MM.1S (cell line): ENCODE data around the gene CYP4F2.
"Not testable (repeated sequence)": the region's sequence is repeated elsewhere in the genome, so short reads cannot be mapped to it uniquely, and the experiment has no call there.

Experiments used
- DNase-seq: peaks from one replicate; pipeline ENCODE4 v3.0.0-alpha.2; 2015
- H2AFZ ChIP-seq: fragments of 300-600 bp; sonication (generic); 2 replicates; pipeline ENCODE4 v1.6.0; 2016; ENCODE audit warnings: antibody characterized with exemption, low read length
- H3F3A ChIP-seq: fragments of 300-600 bp; sonication (generic); 2 replicates; pipeline ENCODE4 v1.6.1; 2016; ENCODE audit warnings: mild to moderate bottlenecking, antibody characterized with exemption, low read length, moderate library complexity, mixed read lengths; ENCODE audit not compliant: insufficient read depth
- H3K27ac ChIP-seq: fragments of 300-600 bp; sonication (generic); 2 replicates; pipeline ENCODE4 v1.5.1; 2016; ENCODE audit warnings: mild to moderate bottlenecking, low read length
- H3K27me3 ChIP-seq: fragments of 300-600 bp; sonication (generic); replicated peaks from 2 replicates; pipeline ENCODE4 v1.6.0; 2016; ENCODE audit warnings: low read length; ENCODE audit not compliant: insufficient read depth
- H3K36me3 ChIP-seq: fragments of 300-600 bp; sonication (generic); replicated peaks from 2 replicates; pipeline ENCODE4 v1.6.1; 2016; ENCODE audit warnings: mild to moderate bottlenecking, low read length, mixed read lengths; ENCODE audit not compliant: insufficient read depth
- H3K4me1 ChIP-seq: fragments of 300-600 bp; sonication (generic); 2 replicates; pipeline ENCODE4 v1.6.1; 2016; ENCODE audit warnings: low read length, mixed read lengths
- H3K4me2 ChIP-seq: fragments of 300-600 bp; sonication (generic); 2 replicates; pipeline ENCODE4 v1.6.0; 2016; ENCODE audit warnings: low read depth, low read length
- H3K4me3 ChIP-seq: fragments of 300-600 bp; sonication (generic); 2 replicates; pipeline ENCODE4 v1.5.1; 2016; ENCODE audit warnings: low read length, mixed read lengths
- H3K79me2 ChIP-seq: fragments of 300-600 bp; sonication (generic); 2 replicates; pipeline ENCODE4 v1.6.1; 2016; ENCODE audit warnings: mixed run types, low read length, mixed read lengths
- H3K9ac ChIP-seq: fragments of 300-600 bp; sonication (generic); 2 replicates; pipeline ENCODE4 v1.6.1; 2016; ENCODE audit warnings: low read length, mixed read lengths
- H3K9me2 ChIP-seq: fragments of 300-600 bp; sonication (generic); replicated peaks from 2 replicates; pipeline ENCODE4 v1.6.1; 2016; ENCODE audit warnings: mild to moderate bottlenecking, low read length, mixed read lengths; ENCODE audit not compliant: insufficient read depth
- H3K9me3 ChIP-seq: fragments of 300-600 bp; sonication (generic); replicated peaks from 2 replicates; pipeline ENCODE4 v1.6.1; 2016; ENCODE audit warnings: mild to moderate bottlenecking, low read length, mixed read lengths; ENCODE audit not compliant: insufficient read depth
- H4K20me1 ChIP-seq: fragments of 300-600 bp; sonication (generic); 2 replicates; pipeline ENCODE4 v1.6.1; 2016; ENCODE audit warnings: mild to moderate bottlenecking, low read length, moderate library complexity, mixed read lengths; ENCODE audit not compliant: insufficient read depth
- EZH2 ChIP-seq: fragments of 300-600 bp; sonication (generic); optimal IDR thresholded peaks from 2 replicates; pipeline ENCODE3; 2017; ENCODE audit warnings: low read depth, mild to moderate bottlenecking, antibody characterized with exemption, low read length, mixed read lengths
- EZH2phosphoT487 ChIP-seq: fragments of 300-600 bp; sonication (generic); IDR thresholded peaks from 2 replicates; pipeline ENCODE4 v1.6.1; 2018; ENCODE audit warnings: antibody characterized with exemption, low read length
- TF ChIP-seq, protein P1 (sequence below): fragments of 300-600 bp; sonication (generic); IDR thresholded peaks from 2 replicates; pipeline ENCODE4 v1.5.1; 2016; ENCODE audit warnings: antibody characterized with exemption, low read length, mixed read lengths

The CYP4F2 gene

DNA sequence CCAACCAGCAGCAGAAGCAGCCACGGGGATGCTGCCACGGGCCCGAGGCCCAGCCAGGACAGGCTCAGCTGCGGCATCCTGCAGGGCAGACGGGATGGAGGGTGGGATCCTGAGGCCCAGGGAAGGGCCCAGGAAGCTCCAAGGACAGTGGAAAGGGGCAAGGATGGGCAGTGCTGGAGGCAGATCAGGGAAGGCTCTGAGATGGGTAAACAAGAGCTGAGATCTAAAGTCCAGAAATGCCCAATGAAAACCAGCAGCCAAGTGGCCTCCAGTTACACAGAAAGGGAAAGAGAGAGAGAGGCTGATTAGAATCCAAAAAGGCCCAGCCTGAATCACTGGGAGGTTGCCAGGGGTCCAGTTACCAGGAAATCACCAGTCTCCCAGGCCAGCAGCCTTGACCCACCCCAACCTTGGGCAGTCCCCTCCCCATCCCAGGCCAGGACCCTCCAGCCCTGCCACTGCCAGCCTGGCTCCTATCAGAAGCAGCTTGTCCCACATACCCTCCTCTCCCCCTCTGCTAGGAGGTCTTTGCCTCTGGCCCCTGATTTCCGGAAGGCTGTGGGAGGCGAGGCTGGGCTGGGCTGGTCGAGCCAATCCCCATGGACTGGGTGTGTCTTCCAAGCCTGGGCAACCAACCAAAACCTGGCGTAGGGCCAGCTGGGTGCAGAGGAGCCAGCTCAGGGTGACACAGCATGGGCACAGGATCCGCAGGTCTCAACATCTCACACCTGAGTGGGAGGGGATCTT lies 36.6 kb upstream of the CYP4F2 start, which contains the start of gene CYP4F11:
Gene CYP4F11 (minus strand): TSS at position 198 of the 747 bp plus-strand sequence. CDS start 121 bp downstream, at position 77.
- Histone ChIP-seq H3K27ac (no peak within 1 kb of the TSS), H3K4me3 (no peak within 1 kb of the TSS), H2AFZ (no peak within 1 kb of the TSS), H3K79me2 (no peaks in the 10 kb centered on the region), H4K20me1 (no peaks in the 10 kb centered on the region), H3K9me3 (no peaks in the 10 kb centered on the region), H3K4me1 (no peaks in the 10 kb centered on the region), H3K27me3 (peaks cover 52% of the 10 kb centered on the region), H3K4me2 (no peak within 1 kb of the TSS), H3F3A (no peaks in the 10 kb centered on the region), H3K36me3 (no peaks in the 10 kb centered on the region), H3K9me2 (no peaks in the 10 kb centered on the region), H3K9ac (no peak within 1 kb of the TSS)
- TF ChIP-seq EZH2phosphoT487 (no peak), EZH2 (no peak)
- TF ChIP-seq, protein P1, sequence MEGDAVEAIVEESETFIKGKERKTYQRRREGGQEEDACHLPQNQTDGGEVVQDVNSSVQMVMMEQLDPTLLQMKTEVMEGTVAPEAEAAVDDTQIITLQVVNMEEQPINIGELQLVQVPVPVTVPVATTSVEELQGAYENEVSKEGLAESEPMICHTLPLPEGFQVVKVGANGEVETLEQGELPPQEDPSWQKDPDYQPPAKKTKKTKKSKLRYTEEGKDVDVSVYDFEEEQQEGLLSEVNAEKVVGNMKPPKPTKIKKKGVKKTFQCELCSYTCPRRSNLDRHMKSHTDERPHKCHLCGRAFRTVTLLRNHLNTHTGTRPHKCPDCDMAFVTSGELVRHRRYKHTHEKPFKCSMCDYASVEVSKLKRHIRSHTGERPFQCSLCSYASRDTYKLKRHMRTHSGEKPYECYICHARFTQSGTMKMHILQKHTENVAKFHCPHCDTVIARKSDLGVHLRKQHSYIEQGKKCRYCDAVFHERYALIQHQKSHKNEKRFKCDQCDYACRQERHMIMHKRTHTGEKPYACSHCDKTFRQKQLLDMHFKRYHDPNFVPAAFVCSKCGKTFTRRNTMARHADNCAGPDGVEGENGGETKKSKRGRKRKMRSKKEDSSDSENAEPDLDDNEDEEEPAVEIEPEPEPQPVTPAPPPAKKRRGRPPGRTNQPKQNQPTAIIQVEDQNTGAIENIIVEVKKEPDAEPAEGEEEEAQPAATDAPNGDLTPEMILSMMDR = no peak
- no peak for DNase-seq

DNA sequence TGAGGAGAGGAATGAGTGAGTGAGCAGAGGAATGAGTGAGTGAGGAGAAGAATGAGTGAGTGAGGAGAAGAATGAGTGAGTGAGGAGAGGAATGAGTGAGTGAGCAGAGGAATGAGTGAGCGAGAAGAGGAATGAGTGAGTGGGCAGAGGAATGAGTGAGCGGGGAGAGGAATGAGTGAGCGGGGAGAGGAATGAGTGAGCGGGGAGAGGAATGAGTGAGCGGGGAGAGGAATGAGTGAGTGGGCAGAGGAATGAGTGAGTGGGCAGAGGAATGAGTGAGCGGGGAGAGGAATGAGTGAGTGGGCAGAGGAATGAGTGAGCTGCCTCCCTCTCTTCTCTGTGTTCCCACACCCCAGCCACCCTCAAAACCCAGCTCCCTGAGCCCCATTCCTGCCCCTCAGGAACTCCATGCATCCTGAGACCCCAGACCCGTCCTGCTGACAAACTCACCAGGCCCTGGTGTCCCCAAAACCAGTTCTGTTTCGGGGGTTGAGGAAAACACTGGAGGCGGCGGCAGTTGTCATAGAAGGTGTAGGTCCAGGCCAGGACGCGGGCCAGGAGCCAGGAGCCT lies 36.0 kb upstream of the CYP4F2 start:
- H3K27ac ChIP-seq, H3K9me2 ChIP-seq, H3K9ac ChIP-seq, H3K4me2 ChIP-seq, H3K4me1 ChIP-seq, H2AFZ ChIP-seq, H4K20me1 ChIP-seq, H3K36me3 ChIP-seq, H3F3A ChIP-seq, H3K4me3 ChIP-seq, H3K9me3 ChIP-seq, H3K79me2 ChIP-seq, DNase-seq: not testable (repeated sequence)
- peaks cover 52% of the 10 kb centered on the region for H3K27me3 ChIP-seq

DNA sequence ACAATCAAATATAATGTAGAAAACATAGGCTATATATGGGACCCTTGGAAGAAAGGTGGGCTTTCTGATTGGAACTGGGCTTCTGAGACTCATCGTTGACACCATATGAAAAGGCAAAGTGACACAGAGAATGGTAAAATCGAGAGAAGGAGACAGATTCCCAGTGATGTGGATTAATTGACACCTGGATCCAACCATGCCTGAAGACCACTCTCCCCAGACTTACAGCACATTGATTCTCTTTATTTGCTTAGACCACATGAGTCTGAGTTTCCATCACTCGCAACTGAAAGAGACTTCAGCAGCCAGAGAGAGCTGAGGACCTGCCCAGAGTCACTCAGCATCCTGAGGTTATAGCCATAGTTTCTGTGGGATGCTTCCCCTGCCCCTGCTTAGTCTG lies 30.4 kb upstream of the CYP4F2 start:
- no peaks in the 10 kb centered on the region for H3K9me3 ChIP-seq
- H3K36me3 ChIP-seq = no peaks in the 10 kb centered on the region
- no peaks in the 10 kb centered on the region for H3K4me1 ChIP-seq
- no peaks in the 10 kb centered on the region for H3F3A ChIP-seq
- no peaks in the 10 kb centered on the region for H3K79me2 ChIP-seq
- H2AFZ ChIP-seq = no peak overlapping the region
- no peak overlapping the region for H3K4me3 ChIP-seq
- no peak overlapping the region for H3K4me2 ChIP-seq
- no peaks in the 10 kb centered on the region for H4K20me1 ChIP-seq
- no peak overlapping the region for H3K9ac ChIP-seq
- no peak for DNase-seq
- peaks cover 81% of the 10 kb centered on the region for H3K27me3 ChIP-seq
- H3K27ac ChIP-seq = no peak overlapping the region
- TF ChIP-seq EZH2 (no peak), EZH2phosphoT487 (no peak)
- TF ChIP-seq, protein P1 = no peak
- no peaks in the 10 kb centered on the region for H3K9me2 ChIP-seq

DNA sequence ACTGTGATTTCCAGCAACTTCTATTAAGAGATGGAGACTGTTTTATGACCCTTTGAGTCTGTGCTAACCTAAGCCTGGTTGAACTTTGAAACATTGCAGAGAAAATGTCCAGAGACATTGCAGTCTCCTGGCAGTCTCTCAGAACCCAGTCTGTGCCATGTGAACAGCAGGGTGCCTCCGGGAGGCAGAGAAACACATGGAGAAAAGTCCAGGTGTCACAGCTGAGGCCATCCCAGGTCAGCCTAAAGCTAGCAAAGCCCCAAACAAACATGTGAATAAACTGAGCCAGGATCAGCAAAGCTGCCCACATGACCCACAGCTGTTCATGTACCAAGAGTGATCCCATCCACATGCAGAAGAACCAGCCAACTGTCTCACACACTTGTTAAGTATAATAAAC lies 28.6 kb upstream of the CYP4F2 start:
- Histone ChIP-seq H3K9me2 (no peaks in the 10 kb centered on the region), H3K4me2 (no peak overlapping the region), H3K79me2 (no peaks in the 10 kb centered on the region), H2AFZ (no peak overlapping the region), H3K4me1 (no peaks in the 10 kb centered on the region), H3K27me3 (peaks cover 97% of the 10 kb centered on the region), H3K36me3 (no peaks in the 10 kb centered on the region), H3K4me3 (no peak overlapping the region), H3K9ac (no peak overlapping the region), H3K9me3 (no peaks in the 10 kb centered on the region), H4K20me1 (no peaks in the 10 kb centered on the region), H3F3A (no peaks in the 10 kb centered on the region), H3K27ac (no peak overlapping the region)
- TF ChIP-seq EZH2 = no peak
- no peak for TF ChIP-seq EZH2phosphoT487
- TF ChIP-seq, protein P1 = no peak
- no peak for DNase-seq
